Measurements from ENCODE around the gene CELF1. TPM values are rescaled to one million over a fixed set of nuclear protein-coding genes. Genes with fewer than 3 reads are reported as not detected.
A peak's percentile ranks its signal among the peaks of the same experiment; 100 is the strongest.

The CELF1 gene
- total and polyA plus RNA-seq, 2 of the 13 experiments (the other 11 are each of a cell fraction or from before 2014, with no cell fraction given): 69.0 to 80.1 TPM

DNA sequence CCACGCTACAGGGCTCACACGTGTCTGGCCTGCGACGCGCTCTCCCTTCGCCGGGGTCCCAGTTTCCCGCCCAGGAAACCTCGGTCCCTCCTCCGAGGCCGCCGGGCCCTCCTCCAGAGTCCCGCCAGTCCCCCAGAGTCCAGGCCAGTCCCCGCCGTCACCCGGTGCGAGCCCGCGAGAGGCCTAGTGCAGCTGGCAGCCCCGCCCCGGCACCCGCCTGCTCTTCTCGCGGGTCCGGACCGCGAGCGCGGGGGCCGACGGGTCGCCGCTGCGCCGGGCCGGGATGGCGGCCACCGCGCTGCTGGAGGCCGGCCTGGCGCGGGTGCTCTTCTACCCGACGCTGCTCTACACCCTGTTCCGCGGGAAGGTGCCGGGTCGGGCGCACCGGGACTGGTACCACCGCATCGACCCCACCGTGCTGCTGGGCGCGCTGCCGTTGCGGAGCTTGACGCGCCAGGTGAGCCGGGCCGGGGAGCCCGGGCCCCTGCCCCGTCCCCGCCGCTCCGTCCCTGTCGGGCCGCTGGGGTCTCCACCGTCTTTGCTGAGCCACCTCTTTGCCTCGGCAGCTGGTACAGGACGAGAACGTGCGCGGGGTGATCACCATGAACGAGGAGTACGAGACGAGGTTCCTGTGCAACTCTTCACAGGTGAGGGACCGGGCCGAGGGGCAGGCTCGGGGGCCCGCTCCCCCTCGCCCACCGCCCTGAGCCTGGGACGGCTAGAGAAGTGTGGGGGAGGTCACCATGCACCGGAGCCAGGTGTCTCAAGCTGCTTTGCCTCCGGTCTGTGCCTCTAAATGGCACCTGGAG, 12.6 kb upstream of the CELF1 start, which contains the start of gene PTPMT1 (continued):
- TF ChIP-seq SMAD9 (CRISPR knock-in tag; IDR thresholded peaks at IDR 0.05) (peak; percentile 88), KDM1A (CRISPR knock-in tag; IDR thresholded peaks at IDR 0.05) (no peak), SMAD1 (CRISPR knock-in tag; IDR thresholded peaks at IDR 0.05; ENCODE audit: borderline replicate concordance, low read depth) (peak; percentile 16; the same call in 1 of the 2 replicates), CTCF (CRISPR knock-in tag; IDR thresholded peaks at IDR 0.05) (no peak; the same call in 1 of the 2 replicates), PTBP1 (IDR thresholded peaks at IDR 0.05; ENCODE audit: low read depth, low read length, poor library complexity, severe bottlenecking) (no peak), ONECUT2 (CRISPR knock-in tag; IDR thresholded peaks at IDR 0.05) (no peak), KAT2B (IDR thresholded peaks at IDR 0.05; ENCODE audit: borderline replicate concordance, low read depth, low read length) (no peak), ZBTB39 (CRISPR knock-in tag; IDR thresholded peaks at IDR 0.05) (no peak), SAFB2 (CRISPR knock-in tag; IDR thresholded peaks at IDR 0.05; ENCODE audit: borderline replicate concordance, low read depth) (no peak), PREB (CRISPR knock-in tag; IDR thresholded peaks at IDR 0.05) (no peak), ZNF282 (IDR thresholded peaks at IDR 0.05; ENCODE audit: partially characterized antibody) (no peak)
- TF ChIP-seq, protein P1, sequence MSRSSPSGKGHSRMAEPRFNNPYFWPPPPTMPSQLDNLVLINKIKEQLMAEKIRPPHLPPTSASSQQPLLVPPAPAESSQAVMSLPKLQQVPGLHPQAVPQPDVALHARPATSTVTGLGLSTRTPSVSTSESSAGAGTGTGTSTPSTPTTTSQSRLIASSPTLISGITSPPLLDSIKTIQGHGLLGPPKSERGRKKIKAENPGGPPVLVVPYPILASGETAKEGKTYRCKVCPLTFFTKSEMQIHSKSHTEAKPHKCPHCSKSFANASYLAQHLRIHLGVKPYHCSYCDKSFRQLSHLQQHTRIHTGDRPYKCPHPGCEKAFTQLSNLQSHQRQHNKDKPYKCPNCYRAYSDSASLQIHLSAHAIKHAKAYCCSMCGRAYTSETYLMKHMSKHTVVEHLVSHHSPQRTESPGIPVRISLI (CRISPR knock-in tag; IDR thresholded peaks at IDR 0.05; ENCODE audit: borderline replicate concordance): no peak
- TF ChIP-seq, protein P2, sequence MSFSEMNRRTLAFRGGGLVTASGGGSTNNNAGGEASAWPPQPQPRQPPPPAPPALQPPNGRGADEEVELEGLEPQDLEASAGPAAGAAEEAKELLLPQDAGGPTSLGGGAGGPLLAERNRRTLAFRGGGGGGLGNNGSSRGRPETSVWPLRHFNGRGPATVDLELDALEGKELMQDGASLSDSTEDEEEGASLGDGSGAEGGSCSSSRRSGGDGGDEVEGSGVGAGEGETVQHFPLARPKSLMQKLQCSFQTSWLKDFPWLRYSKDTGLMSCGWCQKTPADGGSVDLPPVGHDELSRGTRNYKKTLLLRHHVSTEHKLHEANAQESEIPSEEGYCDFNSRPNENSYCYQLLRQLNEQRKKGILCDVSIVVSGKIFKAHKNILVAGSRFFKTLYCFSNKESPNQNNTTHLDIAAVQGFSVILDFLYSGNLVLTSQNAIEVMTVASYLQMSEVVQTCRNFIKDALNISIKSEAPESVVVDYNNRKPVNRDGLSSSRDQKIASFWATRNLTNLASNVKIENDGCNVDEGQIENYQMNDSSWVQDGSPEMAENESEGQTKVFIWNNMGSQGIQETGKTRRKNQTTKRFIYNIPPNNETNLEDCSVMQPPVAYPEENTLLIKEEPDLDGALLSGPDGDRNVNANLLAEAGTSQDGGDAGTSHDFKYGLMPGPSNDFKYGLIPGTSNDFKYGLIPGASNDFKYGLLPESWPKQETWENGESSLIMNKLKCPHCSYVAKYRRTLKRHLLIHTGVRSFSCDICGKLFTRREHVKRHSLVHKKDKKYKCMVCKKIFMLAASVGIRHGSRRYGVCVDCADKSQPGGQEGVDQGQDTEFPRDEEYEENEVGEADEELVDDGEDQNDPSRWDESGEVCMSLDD (CRISPR knock-in tag; IDR thresholded peaks at IDR 0.05; ENCODE audit: borderline replicate concordance): no peak
- TF ChIP-seq, protein P3, sequence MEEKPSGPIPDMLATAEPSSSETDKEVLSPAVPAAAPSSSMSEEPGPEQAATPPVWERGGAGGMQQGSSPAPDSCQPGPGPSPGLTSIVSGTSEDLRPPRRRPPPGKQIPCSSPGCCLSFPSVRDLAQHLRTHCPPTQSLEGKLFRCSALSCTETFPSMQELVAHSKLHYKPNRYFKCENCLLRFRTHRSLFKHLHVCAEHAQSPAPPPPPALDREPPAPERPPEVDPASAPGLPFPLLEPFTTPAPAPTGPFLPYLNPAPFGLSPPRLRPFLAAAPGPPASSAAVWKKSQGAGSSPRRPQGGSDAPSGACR (CRISPR knock-in tag; IDR thresholded peaks at IDR 0.05): peak; percentile 62; the same call in 1 of the 2 replicates
- TF ChIP-seq, protein P4, sequence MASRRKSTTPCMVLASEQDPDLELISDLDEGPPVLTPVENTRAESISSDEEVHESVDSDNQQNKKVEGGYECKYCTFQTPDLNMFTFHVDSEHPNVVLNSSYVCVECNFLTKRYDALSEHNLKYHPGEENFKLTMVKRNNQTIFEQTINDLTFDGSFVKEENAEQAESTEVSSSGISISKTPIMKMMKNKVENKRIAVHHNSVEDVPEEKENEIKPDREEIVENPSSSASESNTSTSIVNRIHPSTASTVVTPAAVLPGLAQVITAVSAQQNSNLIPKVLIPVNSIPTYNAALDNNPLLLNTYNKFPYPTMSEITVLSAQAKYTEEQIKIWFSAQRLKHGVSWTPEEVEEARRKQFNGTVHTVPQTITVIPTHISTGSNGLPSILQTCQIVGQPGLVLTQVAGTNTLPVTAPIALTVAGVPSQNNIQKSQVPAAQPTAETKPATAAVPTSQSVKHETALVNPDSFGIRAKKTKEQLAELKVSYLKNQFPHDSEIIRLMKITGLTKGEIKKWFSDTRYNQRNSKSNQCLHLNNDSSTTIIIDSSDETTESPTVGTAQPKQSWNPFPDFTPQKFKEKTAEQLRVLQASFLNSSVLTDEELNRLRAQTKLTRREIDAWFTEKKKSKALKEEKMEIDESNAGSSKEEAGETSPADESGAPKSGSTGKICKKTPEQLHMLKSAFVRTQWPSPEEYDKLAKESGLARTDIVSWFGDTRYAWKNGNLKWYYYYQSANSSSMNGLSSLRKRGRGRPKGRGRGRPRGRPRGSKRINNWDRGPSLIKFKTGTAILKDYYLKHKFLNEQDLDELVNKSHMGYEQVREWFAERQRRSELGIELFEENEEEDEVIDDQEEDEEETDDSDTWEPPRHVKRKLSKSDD (CRISPR knock-in tag; IDR thresholded peaks at IDR 0.05; ENCODE audit: low read depth): no peak
